OCI-LY1 (cell line): ENCODE measurements around the gene ZSCAN25.

Source experiments
- H2AFZ ChIP-seq: fragments of 200-600 bp; sonication (generic), shearing (Covaris generic); 2 replicates; pipeline ENCODE4 v1.6.0; 2014; ENCODE audit warnings: antibody characterized with exemption, mild to moderate bottlenecking, low read length
- H3F3A ChIP-seq: fragments of 200-600 bp; sonication (generic), shearing (Covaris generic); 2 replicates; pipeline ENCODE4 v1.6.0; 2014; ENCODE audit warnings: mild to moderate bottlenecking, antibody characterized with exemption, low read length, moderate library complexity; ENCODE audit not compliant: insufficient read depth
- H3K27ac ChIP-seq: fragments of 200-600 bp; sonication (generic); 2 replicates; pipeline ENCODE4 v1.5.1; 2014; ENCODE audit warnings: low read length, mixed run types, mild to moderate bottlenecking, low read depth; ENCODE audit not compliant: poor library complexity, severe bottlenecking
- H3K27me3 ChIP-seq: fragments of 200-600 bp; sonication (generic); 2 replicates; pipeline ENCODE4 v1.6.0; 2014; ENCODE audit warnings: antibody characterized with exemption, mild to moderate bottlenecking, low read length, moderate library complexity; ENCODE audit not compliant: insufficient read depth
- H3K36me3 ChIP-seq: fragments of 200-600 bp; sonication (generic); 2 replicates; pipeline ENCODE4 v1.6.1; 2014; ENCODE audit warnings: mild to moderate bottlenecking, antibody characterized with exemption, low read length, moderate library complexity, mixed read lengths; ENCODE audit not compliant: insufficient read depth
- H3K4me1 ChIP-seq: fragments of 200-600 bp; sonication (generic); 2 replicates; pipeline ENCODE4 v1.5.1; 2014; ENCODE audit warnings: mild to moderate bottlenecking, low read length, moderate library complexity; ENCODE audit not compliant: insufficient read depth, severe bottlenecking
- H3K4me2 ChIP-seq: fragments of 200-600 bp; sonication (generic), shearing (Covaris generic); 2 replicates; pipeline ENCODE4 v1.6.1; 2014; ENCODE audit warnings: low read length
- H3K4me3 ChIP-seq: fragments of 200-600 bp; sonication (generic); 2 replicates; pipeline ENCODE4 v1.5.1; 2014; ENCODE audit warnings: low read length, low read depth, mild to moderate bottlenecking, mixed read lengths; ENCODE audit not compliant: poor library complexity, severe bottlenecking
- H3K79me2 ChIP-seq: fragments of 200-600 bp; shearing (Covaris generic); 2 replicates; pipeline ENCODE4 v1.6.1; 2016; ENCODE audit warnings: mixed run types, low read length, mixed read lengths; ENCODE audit not compliant: insufficient read depth
- H3K9ac ChIP-seq: fragments of 200-600 bp; sonication (generic), shearing (Covaris generic); 2 replicates; pipeline ENCODE4 v1.6.1; 2014; ENCODE audit warnings: mild to moderate bottlenecking, low read length, mixed read lengths
- H3K9me2 ChIP-seq: fragments of 200-600 bp; sonication (generic), shearing (Covaris generic); 2 replicates; pipeline ENCODE4 v1.6.1; 2014; ENCODE audit warnings: low read depth, mild to moderate bottlenecking, low read length, mixed read lengths
- H3K9me3 ChIP-seq: fragments of 200-600 bp; shearing (Covaris generic); 2 replicates; pipeline ENCODE4 v1.6.1; 2014; ENCODE audit warnings: low read length, mixed read lengths
- H4K20me1 ChIP-seq: fragments of 200-600 bp; sonication (generic), shearing (Covaris generic); 2 replicates; pipeline ENCODE4 v1.6.0; 2016; ENCODE audit warnings: mild to moderate bottlenecking, low read length; ENCODE audit not compliant: insufficient read depth
- CTCF ChIP-seq: fragments of 200-600 bp; sonication (generic), shearing (Covaris generic); IDR thresholded peaks from 2 replicates; pipeline ENCODE4 v1.5.1; 2017; ENCODE audit warnings: mild to moderate bottlenecking, antibody characterized with exemption, low read length, moderate library complexity, mixed read lengths
- EZH2 ChIP-seq: fragments of 200-600 bp; sonication (generic), shearing (Covaris generic); IDR thresholded peaks from 2 replicates; pipeline ENCODE4 v1.8.0; 2017; ENCODE audit warnings: borderline replicate concordance, mixed run types, mild to moderate bottlenecking, antibody characterized with exemption, low read length, moderate library complexity, mixed read lengths

Gene ZSCAN25

GRCh38 chr7:99627513-99627912 is 10.8 kb downstream of the ZSCAN25 start:
- H3K9ac ChIP-seq = no peak overlapping the region
- no peaks in the 10 kb centered on the region for H4K20me1 ChIP-seq
- H3K36me3 ChIP-seq = peaks cover 98% of the 10 kb centered on the region
- no peaks in the 10 kb centered on the region for H3F3A ChIP-seq
- H3K27ac ChIP-seq = no peak overlapping the region
- TF ChIP-seq CTCF = no peak
- no peak for TF ChIP-seq EZH2
- H3K9me2 ChIP-seq = no peaks in the 10 kb centered on the region
- H2AFZ ChIP-seq = no peak overlapping the region
- H3K79me2 ChIP-seq = no peaks in the 10 kb centered on the region
- no peaks in the 10 kb centered on the region for H3K4me1 ChIP-seq
- no peaks in the 10 kb centered on the region for H3K27me3 ChIP-seq
- H3K4me2 ChIP-seq = no peak overlapping the region
- H3K9me3 ChIP-seq = no peaks in the 10 kb centered on the region
- H3K4me3 ChIP-seq = no peak overlapping the region

DNA sequence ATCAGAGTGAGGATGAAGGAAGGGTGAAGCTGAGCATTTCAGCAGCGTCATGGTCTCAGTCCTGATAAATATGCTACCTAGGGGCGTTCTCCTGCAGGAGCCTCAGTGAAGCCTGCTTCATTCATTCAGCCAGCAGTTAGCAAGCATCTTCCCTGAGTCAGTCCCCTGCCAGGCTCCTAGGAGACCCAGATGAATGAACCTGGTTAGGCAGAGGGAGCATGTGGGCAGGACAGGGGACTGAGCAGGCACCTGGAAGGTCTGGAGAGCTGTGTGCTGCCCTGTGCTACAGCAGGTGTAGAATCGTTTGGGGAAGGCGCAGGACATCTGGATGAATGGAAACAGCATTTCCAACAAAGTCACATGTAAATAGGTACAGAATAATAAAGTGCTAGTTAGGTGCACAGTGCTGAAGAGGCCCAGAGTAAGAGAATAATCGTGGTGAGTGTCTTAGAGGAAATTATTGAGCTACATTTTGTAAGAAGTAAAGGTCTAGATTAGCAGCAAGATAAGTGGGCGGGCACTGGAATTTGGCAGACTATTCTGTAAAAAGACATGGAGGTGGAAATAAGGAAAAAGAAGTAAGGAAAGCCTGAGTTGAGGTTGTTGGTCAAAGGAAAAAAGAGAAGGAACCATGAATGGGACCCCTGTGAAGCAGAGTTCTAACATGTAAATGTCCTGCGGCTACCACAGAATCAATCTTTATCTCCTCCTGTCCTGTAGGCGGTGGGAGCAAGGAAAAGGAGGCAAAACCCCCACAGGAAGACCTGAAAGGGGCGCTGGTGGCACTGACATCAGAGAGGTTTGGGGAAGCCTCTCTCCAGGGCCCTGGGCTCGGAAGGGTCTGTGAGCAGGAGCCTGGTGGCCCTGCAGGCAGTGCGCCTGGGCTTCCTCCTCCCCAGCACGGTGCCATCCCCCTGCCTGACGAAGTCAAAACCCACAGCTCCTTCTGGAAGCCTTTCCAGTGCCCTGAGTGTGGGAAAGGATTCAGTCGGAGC is 12.0 kb downstream of the ZSCAN25 start:
- no peaks in the 10 kb centered on the region for H3K4me1 ChIP-seq
- no peaks in the 10 kb centered on the region for H3K79me2 ChIP-seq
- no peak overlapping the region for H2AFZ ChIP-seq
- no peak for TF ChIP-seq CTCF
- TF ChIP-seq EZH2 = no peak
- no peaks in the 10 kb centered on the region for H4K20me1 ChIP-seq
- H3K9me2 ChIP-seq = no peaks in the 10 kb centered on the region
- no peak overlapping the region for H3K4me2 ChIP-seq
- no peaks in the 10 kb centered on the region for H3F3A ChIP-seq
- H3K4me3 ChIP-seq = no peak overlapping the region
- no peaks in the 10 kb centered on the region for H3K27me3 ChIP-seq
- no peak overlapping the region for H3K9ac ChIP-seq
- no peaks in the 10 kb centered on the region for H3K9me3 ChIP-seq
- peaks cover 85% of the 10 kb centered on the region for H3K36me3 ChIP-seq
- no peak overlapping the region for H3K27ac ChIP-seq

DNA sequence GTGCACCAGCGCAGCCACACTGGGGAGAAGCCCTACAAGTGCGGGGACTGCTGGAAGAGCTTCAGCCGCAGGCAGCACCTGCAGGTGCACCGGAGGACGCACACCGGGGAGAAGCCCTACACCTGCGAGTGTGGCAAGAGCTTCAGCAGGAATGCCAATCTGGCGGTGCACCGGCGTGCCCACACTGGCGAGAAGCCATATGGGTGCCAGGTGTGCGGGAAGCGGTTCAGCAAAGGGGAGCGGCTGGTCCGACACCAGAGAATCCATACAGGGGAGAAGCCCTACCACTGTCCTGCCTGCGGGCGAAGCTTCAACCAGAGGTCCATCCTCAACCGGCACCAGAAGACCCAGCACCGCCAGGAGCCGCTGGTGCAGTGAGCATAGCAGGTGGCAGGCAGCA is 12.9 kb downstream of the ZSCAN25 start:
- Histone ChIP-seq H3K27me3 (no peaks in the 10 kb centered on the region), H3K4me2 (no peak overlapping the region), H3K36me3 (peaks cover 77% of the 10 kb centered on the region), H4K20me1 (no peaks in the 10 kb centered on the region), H3K4me1 (no peaks in the 10 kb centered on the region), H3K9me2 (no peaks in the 10 kb centered on the region), H3K9ac (no peak overlapping the region), H3K4me3 (no peak overlapping the region), H3K79me2 (no peaks in the 10 kb centered on the region), H3K9me3 (no peaks in the 10 kb centered on the region), H3F3A (no peaks in the 10 kb centered on the region), H3K27ac (no peak overlapping the region), H2AFZ (no peak overlapping the region)
- no peak for TF ChIP-seq EZH2
- TF ChIP-seq CTCF = no peak
